H9 (cell line): ENCODE results near the gene TRIP11. TPM values are rescaled to one million over a fixed set of nuclear protein-coding genes. Genes with fewer than 3 reads are reported as not detected.

ENCODE experiments used
- DNase-seq: peaks from one replicate; pipeline ENCODE4 v3.0.0-alpha.2; 2017
- H2AFZ ChIP-seq: one replicate; pipeline ENCODE4 v1.6.1; 2013; ENCODE audit warnings: mild to moderate bottlenecking, low read length, control low read depth, moderate library complexity
- H2AK5ac ChIP-seq: 2 replicates; pipeline ENCODE4 v1.6.1; 2013; ENCODE audit warnings: low read length, control low read depth, mixed read lengths; ENCODE audit not compliant: insufficient read length
- H2BK120ac ChIP-seq: one replicate; pipeline ENCODE4 v1.6.1; 2013; ENCODE audit warnings: low read depth, mild to moderate bottlenecking, low read length, control low read depth, inconsistent platforms; ENCODE audit not compliant: poor library complexity, severe bottlenecking
- H2BK12ac ChIP-seq: 2 replicates; pipeline ENCODE4 v1.6.1; 2013; ENCODE audit warnings: low read length, control low read depth, mixed read lengths, low read depth; ENCODE audit not compliant: insufficient read length
- H2BK15ac ChIP-seq: 2 replicates; pipeline ENCODE4 v1.6.1; 2013; ENCODE audit warnings: low read depth, low read length, control low read depth
- H2BK20ac ChIP-seq: one replicate; pipeline ENCODE4 v1.6.1; 2013; ENCODE audit warnings: low read depth, mild to moderate bottlenecking, low read length, control low read depth, inconsistent platforms; ENCODE audit not compliant: poor library complexity, severe bottlenecking
- H2BK5ac ChIP-seq: 2 replicates; pipeline ENCODE4 v1.6.1; 2013; ENCODE audit warnings: low read length, control low read depth, mixed read lengths; ENCODE audit not compliant: insufficient read length
- H3K14ac ChIP-seq: 2 replicates; pipeline ENCODE4 v1.6.1; 2013; ENCODE audit warnings: low read length, control low read depth; ENCODE audit not compliant: insufficient read depth
- H3K18ac ChIP-seq: 2 replicates; pipeline ENCODE4 v1.6.1; 2013; ENCODE audit warnings: low read depth, mild to moderate bottlenecking, mixed read lengths, low read length, control low read depth; ENCODE audit not compliant: insufficient read length
- H3K23ac ChIP-seq: 2 replicates; pipeline ENCODE4 v1.6.1; 2013; ENCODE audit warnings: low read length, control low read depth, mixed read lengths, low read depth; ENCODE audit not compliant: insufficient read length
- H3K23me2 ChIP-seq: 2 replicates; pipeline ENCODE4 v1.6.1; 2013; ENCODE audit warnings: low read depth, mild to moderate bottlenecking, mixed read lengths, low read length, control low read depth; ENCODE audit not compliant: insufficient read length, poor library complexity, severe bottlenecking
- H3K27ac ChIP-seq: 2 replicates; pipeline ENCODE4 v1.5.1; 2013; ENCODE audit warnings: low read length, control low read depth, mixed read lengths, low read depth; ENCODE audit not compliant: insufficient read length
- H3K27me3 ChIP-seq: 2 replicates; pipeline ENCODE4 v1.6.1; 2013; ENCODE audit warnings: low read length, control low read depth, inconsistent platforms; ENCODE audit not compliant: insufficient read depth
- H3K4ac ChIP-seq: 2 replicates; pipeline ENCODE4 v1.6.1; 2013; ENCODE audit warnings: low read depth, mild to moderate bottlenecking, control low read depth, inconsistent platforms, low read length, moderate library complexity
- H3K4me1 ChIP-seq: 2 replicates; pipeline ENCODE4 v1.6.1; 2013; ENCODE audit warnings: low read length, control low read depth, inconsistent platforms; ENCODE audit not compliant: insufficient read depth
- H3K4me2 ChIP-seq: 2 replicates; pipeline ENCODE4 v1.6.1; 2013; ENCODE audit warnings: low read length, control low read depth, mixed read lengths; ENCODE audit not compliant: insufficient read length, insufficient read depth
- H3K56ac ChIP-seq: 2 replicates; pipeline ENCODE4 v1.6.1; 2013; ENCODE audit warnings: low read depth, mild to moderate bottlenecking, mixed read lengths, low read length, control low read depth; ENCODE audit not compliant: insufficient read length
- H3K79me1 ChIP-seq: 2 replicates; pipeline ENCODE4 v1.6.1; 2013; ENCODE audit warnings: low read depth, mild to moderate bottlenecking, moderate library complexity, low read length, control low read depth, inconsistent platforms; ENCODE audit not compliant: insufficient read depth, poor library complexity, severe bottlenecking
- H3K79me2 ChIP-seq: 2 replicates; pipeline ENCODE4 v1.6.1; 2013; ENCODE audit warnings: low read length, control low read depth, inconsistent platforms; ENCODE audit not compliant: insufficient read depth
- H3K9ac ChIP-seq: 2 replicates; pipeline ENCODE4 v1.6.1; 2013; ENCODE audit warnings: low read length, control low read depth, mixed read lengths; ENCODE audit not compliant: insufficient read length; ENCODE audit errors: extremely low read depth
- H3K9me3 ChIP-seq: one replicate; pipeline ENCODE4 v1.6.1; 2013; ENCODE audit warnings: low read depth, low read length, inconsistent platforms; ENCODE audit not compliant: control insufficient read depth
- H3T11ph ChIP-seq: one replicate; pipeline ENCODE4 v1.6.1; 2013; ENCODE audit warnings: mild to moderate bottlenecking, low read length, control low read depth, inconsistent platforms
- H4K20me1 ChIP-seq: one replicate; pipeline ENCODE4 v1.6.1; 2013; ENCODE audit not compliant: control insufficient read depth, insufficient read length, insufficient read depth
- H4K5ac ChIP-seq: 2 replicates; pipeline ENCODE4 v1.6.1; 2013; ENCODE audit warnings: low read depth, mild to moderate bottlenecking, mixed read lengths, low read length, control low read depth; ENCODE audit not compliant: insufficient read length
- H4K8ac ChIP-seq: replicated peaks from 2 replicates; pipeline ENCODE4 v1.6.1; 2013; ENCODE audit warnings: low read length, control low read depth, mixed read lengths, low read depth; ENCODE audit not compliant: insufficient read length
- H4K91ac ChIP-seq: 2 replicates; pipeline ENCODE4 v1.6.1; 2013; ENCODE audit warnings: low read depth, mild to moderate bottlenecking, moderate library complexity, mixed read lengths, low read length, control low read depth; ENCODE audit not compliant: insufficient read length
- H3K27ac Mint-ChIP-seq, 3 experiments: 2 replicates in 2 of 3; 3 replicates in 1 of 3; pipeline ENCODE4 v1.8.0; 2020 to 2021; ENCODE audit warnings: mixed read lengths in 3 of 3, mild to moderate bottlenecking in 1 of 3, moderate library complexity in 1 of 3
- H3K27me3 Mint-ChIP-seq: 2 replicates; pipeline ENCODE4 v1.8.0; 2021; ENCODE audit warnings: low read depth, mild to moderate bottlenecking, moderate library complexity, mixed read lengths
- H3K36me3 Mint-ChIP-seq, 3 experiments: 2 replicates in 2 of 3; 3 replicates in 1 of 3; pipeline ENCODE4 v1.8.0; 2020 to 2021; ENCODE audit warnings: low read depth in 3 of 3, mixed read lengths in 3 of 3; ENCODE audit not compliant: insufficient read depth in 1 of 3
- H3K4me1 Mint-ChIP-seq, 2 experiments: 2 replicates each; pipeline ENCODE4 v1.8.0; 2020; ENCODE audit warnings: mixed read lengths in 2 of 2
- H3K4me3 Mint-ChIP-seq, 2 experiments: 2 replicates in 1 of 2; 3 replicates in 1 of 2; pipeline ENCODE4 v1.8.0; 2020 to 2021; ENCODE audit warnings: mild to moderate bottlenecking in 2 of 2, mixed read lengths in 2 of 2, moderate library complexity in 1 of 2
- H3K9me3 Mint-ChIP-seq, 2 experiments: 2 replicates in 1 of 2; 3 replicates in 1 of 2; pipeline ENCODE4 v1.8.0; 2020; ENCODE audit warnings: mild to moderate bottlenecking in 2 of 2, mixed read lengths in 2 of 2, moderate library complexity in 1 of 2
- WGBS: extraction: QIAGEN DNeasy Blood & Tissue Kit; methylation state at CpG from one replicate; pipeline ENCODE4 v1.1.7; 2013; ENCODE audit warnings: missing lambda C conversion rate, low lambda C conversion rate, mixed read lengths; ENCODE audit not compliant: insufficient read length; ENCODE audit errors: extremely low coverage; 5-methylcytosine and 5-hydroxymethylcytosine counted together
- total RNA-seq: library from RNA; stranded (reverse); gene quantifications from 2 replicates; pipeline ENCODE4 v1.2.1, GENCODE V29; 2021
- TF ChIP-seq, protein P1 (sequence below): fragments of 200-600 bp; sonication (generic); conservative IDR thresholded peaks from 3 replicates; pipeline ENCODE4 v1.8.0; 2021; ENCODE audit warnings: antibody characterized with exemption, mild to moderate bottlenecking

The TRIP11 gene
- total RNA-seq, 1 experiment from 2014 or later = 33.5 TPM

GRCh38 chr14:92033906-92034687 is 5.8 kb downstream of the TRIP11 start:
- no peak overlapping the region for H2AFZ ChIP-seq
- no peaks in the 10 kb centered on the region for H3K23me2 ChIP-seq
- H3K9me3 ChIP-seq = no peaks in the 10 kb centered on the region
- H3K9ac ChIP-seq = no peak overlapping the region
- Mint-ChIP-seq H3K27me3 (no peaks in the 10 kb centered on the region), H3K36me3 (peaks cover 18 to 46% (median 25%) of the 10 kb centered on the region in 3 experiments), H3K4me1 (peaks cover 12 to 13% of the 10 kb centered on the region in 2 experiments), H3K4me3 (no peak overlapping the region), H3K9me3 (peaks cover 9 to 11% of the 10 kb centered on the region in 2 experiments), H3K27ac (no peak overlapping the region)
- no peak overlapping the region for H3K56ac ChIP-seq
- H2BK12ac ChIP-seq = no peak overlapping the region
- no peaks in the 10 kb centered on the region for H3K27me3 ChIP-seq
- DNase-seq = no peak
- no peak overlapping the region for H4K5ac ChIP-seq
- H3K27ac ChIP-seq = no peak overlapping the region
- H2BK15ac ChIP-seq = no peak overlapping the region
- H2AK5ac ChIP-seq = no peak overlapping the region
- TF ChIP-seq, protein P1, sequence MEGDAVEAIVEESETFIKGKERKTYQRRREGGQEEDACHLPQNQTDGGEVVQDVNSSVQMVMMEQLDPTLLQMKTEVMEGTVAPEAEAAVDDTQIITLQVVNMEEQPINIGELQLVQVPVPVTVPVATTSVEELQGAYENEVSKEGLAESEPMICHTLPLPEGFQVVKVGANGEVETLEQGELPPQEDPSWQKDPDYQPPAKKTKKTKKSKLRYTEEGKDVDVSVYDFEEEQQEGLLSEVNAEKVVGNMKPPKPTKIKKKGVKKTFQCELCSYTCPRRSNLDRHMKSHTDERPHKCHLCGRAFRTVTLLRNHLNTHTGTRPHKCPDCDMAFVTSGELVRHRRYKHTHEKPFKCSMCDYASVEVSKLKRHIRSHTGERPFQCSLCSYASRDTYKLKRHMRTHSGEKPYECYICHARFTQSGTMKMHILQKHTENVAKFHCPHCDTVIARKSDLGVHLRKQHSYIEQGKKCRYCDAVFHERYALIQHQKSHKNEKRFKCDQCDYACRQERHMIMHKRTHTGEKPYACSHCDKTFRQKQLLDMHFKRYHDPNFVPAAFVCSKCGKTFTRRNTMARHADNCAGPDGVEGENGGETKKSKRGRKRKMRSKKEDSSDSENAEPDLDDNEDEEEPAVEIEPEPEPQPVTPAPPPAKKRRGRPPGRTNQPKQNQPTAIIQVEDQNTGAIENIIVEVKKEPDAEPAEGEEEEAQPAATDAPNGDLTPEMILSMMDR = no peak
- no CpG with 5 or more reads among the region's 11 CpGs for WGBS
- no peak overlapping the region for H3K4ac ChIP-seq
- H4K8ac ChIP-seq = no peak overlapping the region
- no peak overlapping the region for H3K23ac ChIP-seq
- no peak overlapping the region for H3K14ac ChIP-seq
- H3K4me1 ChIP-seq = no peaks in the 10 kb centered on the region
- H2BK20ac ChIP-seq = no peak overlapping the region
- no peak overlapping the region for H3K4me2 ChIP-seq
- no peak overlapping the region for H3T11ph ChIP-seq
- H2BK120ac ChIP-seq = no peak overlapping the region
- no peak overlapping the region for H2BK5ac ChIP-seq
- H4K20me1 ChIP-seq = no peaks in the 10 kb centered on the region
- H3K79me2 ChIP-seq = peaks cover 14% of the 10 kb centered on the region; the same call in 1 of the 2 replicates
- H4K91ac ChIP-seq = no peak overlapping the region
- no peaks in the 10 kb centered on the region for H3K79me1 ChIP-seq
- H3K18ac ChIP-seq = no peak overlapping the region
